Measurements from ENCODE around the gene NMUR1.
"Not testable (repeated sequence)": the region's sequence is repeated elsewhere in the genome, so short reads cannot be mapped to it uniquely, and the experiment has no call there.

NMUR1 gene

GRCh38 chr2:231530099-231531011, at the start of gene NMUR1:
TSS of gene NMUR1 (minus strand) at chr2:231530445. CDS start at chr2:231530361, 84 bp downstream.
- DNase-seq = no peak

- DNase-seq = no peak
Measured at GRCh38 chr2:231579560-231579959, 49.3 kb upstream of the NMUR1 start.

- not testable (repeated sequence) for DNase-seq
Measured at GRCh38 chr2:231578655-231579054, 48.4 kb upstream of the NMUR1 start.

- DNase-seq = no peak
Measured at GRCh38 chr2:231576465-231576864, 46.2 kb upstream of the NMUR1 start.

GRCh38 chr2:231575612-231576256, 45.5 kb upstream of the NMUR1 start:
- no peak for DNase-seq

- DNase-seq = no peak
Measured at GRCh38 chr2:231573698-231574421, 43.6 kb upstream of the NMUR1 start.

- DNase-seq = no peak
Measured at GRCh38 chr2:231573096-231573495, 42.9 kb upstream of the NMUR1 start.

- DNase-seq = no peak
Measured at GRCh38 chr2:231571661-231572191, 41.5 kb upstream of the NMUR1 start.

- DNase-seq = not testable (repeated sequence)
Measured at GRCh38 chr2:231570915-231571314, 40.7 kb upstream of the NMUR1 start.

GRCh38 chr2:231568785-231569435, 38.7 kb upstream of the NMUR1 start:
- DNase-seq = no peak

- no peak for DNase-seq
Measured at GRCh38 chr2:231568098-231568784, 38.0 kb upstream of the NMUR1 start.

- DNase-seq = no peak
Measured at GRCh38 chr2:231567159-231567558, 36.9 kb upstream of the NMUR1 start.

- DNase-seq = no peak
Measured at GRCh38 chr2:231565887-231566594, 35.8 kb upstream of the NMUR1 start.

- peak; percentile 27 for DNase-seq
Measured at GRCh38 chr2:231563378-231563961, 33.2 kb upstream of the NMUR1 start.

GRCh38 chr2:231557571-231558217, 27.4 kb upstream of the NMUR1 start:
- DNase-seq = peak; percentile 46

- no peak for DNase-seq
Measured at GRCh38 chr2:231556981-231557380, 26.7 kb upstream of the NMUR1 start.

- not testable (repeated sequence) for DNase-seq
Measured at GRCh38 chr2:231556496-231556895, 26.3 kb upstream of the NMUR1 start.

GRCh38 chr2:231554748-231555545, 24.7 kb upstream of the NMUR1 start:
- no peak for DNase-seq

GRCh38 chr2:231554327-231554726, 24.1 kb upstream of the NMUR1 start:
- no peak for DNase-seq

- DNase-seq = no peak
Measured at GRCh38 chr2:231552752-231553151, 22.5 kb upstream of the NMUR1 start.

Measured in DMS153 (cell line).